GM23338 (cell line): ENCODE measurements around the gene DIP2B. TPM values are rescaled to one million over a fixed set of nuclear protein-coding genes. Genes with fewer than 3 reads are reported as not detected.

Source experiments
- ATAC-seq: fragments of 200-7000 bp; cut with Tn5 transposase; 3 replicates; pipeline ENCODE4 v1.9.1; 2020
- DNase-seq: peaks from one replicate; pipeline ENCODE4 v3.0.0-alpha.2; 2015; ENCODE audit warnings: low spot score
- H2AFZ ChIP-seq: fragments of 200-600 bp; sonication (generic); 2 replicates; pipeline ENCODE4 v1.8.0; 2016; ENCODE audit warnings: antibody characterized with exemption, mild to moderate bottlenecking, moderate library complexity
- H3F3A ChIP-seq: fragments of 200-600 bp; sonication (generic); replicated peaks from 2 replicates; pipeline ENCODE4 v1.8.0; 2017; ENCODE audit warnings: antibody characterized with exemption, mixed run types, low read depth
- H3K27ac ChIP-seq: fragments of 200-600 bp; sonication (generic); 2 replicates; pipeline ENCODE4 v1.6.1; 2016; ENCODE audit warnings: low read depth
- H3K27me3 ChIP-seq: fragments of 200-600 bp; sonication (generic); 2 replicates; pipeline ENCODE4 v1.8.0; 2016; ENCODE audit warnings: mild to moderate bottlenecking, mixed run types, moderate library complexity; ENCODE audit not compliant: insufficient read depth
- H3K36me3 ChIP-seq: fragments of 200-600 bp; sonication (generic); 2 replicates; pipeline ENCODE4 v1.8.0; 2016; ENCODE audit warnings: mild to moderate bottlenecking; ENCODE audit not compliant: insufficient read depth
- H3K4me1 ChIP-seq: fragments of 200-600 bp; sonication (generic); 2 replicates; pipeline ENCODE4 v1.8.0; 2016; ENCODE audit warnings: mild to moderate bottlenecking, moderate library complexity; ENCODE audit not compliant: insufficient read depth
- H3K4me2 ChIP-seq: fragments of 200-600 bp; sonication (generic); 2 replicates; pipeline ENCODE4 v1.7.1; 2017; ENCODE audit warnings: mixed run types
- H3K4me3 ChIP-seq: fragments of 200-600 bp; sonication (generic); 2 replicates; pipeline ENCODE4 v1.6.1; 2016; ENCODE audit warnings: mixed run types
- H3K79me2 ChIP-seq: fragments of 200-600 bp; sonication (generic); replicated peaks from 2 replicates; pipeline ENCODE4 v1.8.0; 2017; ENCODE audit warnings: mild to moderate bottlenecking; ENCODE audit not compliant: insufficient read depth
- H3K9me2 ChIP-seq: fragments of 200-600 bp; sonication (generic); 2 replicates; pipeline ENCODE4 v1.8.0; 2017; ENCODE audit not compliant: insufficient read depth
- H4K20me1 ChIP-seq: fragments of 200-600 bp; sonication (generic); replicated peaks from 2 replicates; pipeline ENCODE4 v1.8.0; 2017; ENCODE audit warnings: mild to moderate bottlenecking; ENCODE audit not compliant: insufficient read depth
- H3K27ac Mint-ChIP-seq: 2 replicates; pipeline ENCODE4 v1.8.0; 2020; ENCODE audit warnings: inconsistent platforms, mild to moderate bottlenecking, moderate library complexity, mixed read lengths
- H3K27me3 Mint-ChIP-seq: 3 replicates; pipeline ENCODE4 v1.8.0; 2022; ENCODE audit warnings: low read depth, mild to moderate bottlenecking, moderate library complexity, mixed read lengths, inconsistent platforms; ENCODE audit not compliant: insufficient read depth, poor library complexity
- H3K36me3 Mint-ChIP-seq: 3 replicates; pipeline ENCODE4 v1.8.0; 2021; ENCODE audit warnings: low read depth, mild to moderate bottlenecking, inconsistent platforms, moderate library complexity, mixed read lengths
- H3K4me1 Mint-ChIP-seq: 3 replicates; pipeline ENCODE4 v1.8.0; 2020; ENCODE audit warnings: mild to moderate bottlenecking, inconsistent platforms, mixed read lengths
- H3K4me3 Mint-ChIP-seq: 3 replicates; pipeline ENCODE4 v1.8.0; 2021; ENCODE audit warnings: moderate library complexity, mild to moderate bottlenecking, inconsistent platforms, mixed read lengths
- H3K9me3 Mint-ChIP-seq: 3 replicates; pipeline ENCODE4 v1.8.0; 2020; ENCODE audit warnings: moderate library complexity, mild to moderate bottlenecking, inconsistent platforms, mixed read lengths
- CREB1 ChIP-seq: fragments of 250-450 bp; sonication (Bioruptor Pico); IDR thresholded peaks from 2 replicates; pipeline ENCODE4 v1.5.0; 2020; ENCODE audit warnings: low read depth, mild to moderate bottlenecking, moderate library complexity
- CTCF ChIP-seq, 2 experiments: fragments of 200-600 bp in 1 of 2; sonication (generic) in 1 of 2; conservative IDR thresholded peaks; 2 replicates each; pipeline versions ENCODE4 v1.5.1 to v1.6.1; 2016 to 2017; ENCODE audit warnings: antibody characterized with exemption in 2 of 2, low read depth in 2 of 2, mild to moderate bottlenecking in 2 of 2, moderate library complexity in 1 of 2
- EZH2 ChIP-seq: fragments of 200-600 bp; sonication (generic); IDR thresholded peaks from one replicate; pipeline ENCODE4 v1.8.0; 2017; ENCODE audit warnings: antibody characterized with exemption, mild to moderate bottlenecking, low read depth; ENCODE audit not compliant: unreplicated experiment
- EZH2phosphoT487 ChIP-seq: fragments of 200-600 bp; sonication (generic); IDR thresholded peaks from one replicate; pipeline ENCODE4 v1.8.1; 2018; ENCODE audit warnings: antibody characterized with exemption; ENCODE audit not compliant: unreplicated experiment
- JUNB ChIP-seq: IDR thresholded peaks from one replicate; pipeline ENCODE4 v1.6.1; 2016; ENCODE audit warnings: antibody characterized with exemption; ENCODE audit not compliant: unreplicated experiment
- NANOG ChIP-seq: IDR thresholded peaks from 2 replicates; pipeline ENCODE4 v1.6.1; 2016; ENCODE audit warnings: antibody characterized with exemption, borderline replicate concordance
- POLR2AphosphoS5 ChIP-seq: IDR thresholded peaks from 2 replicates; pipeline ENCODE4 v1.6.1; 2016; ENCODE audit warnings: antibody characterized with exemption, low read depth
- REST ChIP-seq: IDR thresholded peaks from one replicate; pipeline ENCODE4 v1.6.1; 2018; ENCODE audit warnings: antibody characterized with exemption; ENCODE audit not compliant: unreplicated experiment
- STAT1 ChIP-seq: IDR thresholded peaks from one replicate; pipeline ENCODE4 v1.6.1; 2016; ENCODE audit warnings: antibody characterized with exemption; ENCODE audit not compliant: unreplicated experiment
- ZNF114 ChIP-seq: fragments of 250-450 bp; sonication (Bioruptor Pico); IDR thresholded peaks from 2 replicates; pipeline ENCODE4 v1.5.0; 2020; ENCODE audit warnings: mild to moderate bottlenecking, moderate library complexity
- ZNF331 ChIP-seq: fragments of 250-450 bp; sonication (Bioruptor Pico); IDR thresholded peaks from 2 replicates; pipeline ENCODE4 v1.5.0; 2020; ENCODE audit warnings: low read depth, mild to moderate bottlenecking, moderate library complexity
- ZNF462 ChIP-seq: fragments of 250-450 bp; sonication (Bioruptor Pico); IDR thresholded peaks from 2 replicates; pipeline ENCODE4 v1.5.0; 2020; ENCODE audit warnings: mild to moderate bottlenecking, moderate library complexity
- polyA plus RNA-seq: library from polyadenylated mRNA; unstranded; fragments of >200 nt; fragmentation: Nextera tagmentation; extraction: Ambion mirVana; gene quantifications from 2 replicates; pipeline ENCODE4 v1.2.1, GENCODE V29; 2016
- total RNA-seq: library from RNA; depleted of rRNA; stranded (reverse); fragments of >200 nt; shearing (Covaris generic); gene quantifications from 2 replicates; pipeline ENCODE4 v1.2.3, GENCODE V29; 2014
- TF ChIP-seq, protein P1 (sequence below): IDR thresholded peaks from 2 replicates; pipeline ENCODE4 v1.6.1; 2016; ENCODE audit warnings: antibody characterized with exemption

Gene DIP2B
- total and polyA plus RNA-seq, 2 experiments from 2014 or later, result 8.0 to 36.4 TPM

GRCh38 chr12:50614167-50614759 is 109.5 kb downstream of the DIP2B start:
- Histone ChIP-seq H3K79me2 (peaks cover 59% of the 10 kb centered on the region), H3K9me2 (no peaks in the 10 kb centered on the region), H3K36me3 (no peaks in the 10 kb centered on the region), H4K20me1 (no peaks in the 10 kb centered on the region), H2AFZ (no peak overlapping the region), H3F3A (no peaks in the 10 kb centered on the region), H3K4me3 (no peak overlapping the region), H3K4me2 (peak overlapping the region; percentile 27; the same call in 1 of the 2 replicates), H3K27me3 (no peaks in the 10 kb centered on the region), H3K4me1 (peaks cover 36% of the 10 kb centered on the region), H3K27ac (peak overlapping the region; percentile 88)
- Mint-ChIP-seq H3K4me3 (no peak overlapping the region), H3K36me3 (no peaks in the 10 kb centered on the region), H3K27ac (no peak overlapping the region), H3K9me3 (no peaks in the 10 kb centered on the region), H3K27me3 (no peaks in the 10 kb centered on the region), H3K4me1 (peaks cover 28% of the 10 kb centered on the region)
- TF ChIP-seq ZNF114 (CRISPR knock-in tag), result no peak
- TF ChIP-seq ZNF331 (CRISPR knock-in tag), result no peak
- no peak for TF ChIP-seq POLR2AphosphoS5
- TF ChIP-seq JUNB, result no peak
- no peak for TF ChIP-seq CTCF (conservative IDR thresholded peaks at IDR 0.05; ENCODE audit: low read depth in 2 of 2)
- TF ChIP-seq EZH2, result no peak
- TF ChIP-seq CREB1, result no peak
- no peak for TF ChIP-seq STAT1
- TF ChIP-seq REST, result no peak
- TF ChIP-seq NANOG, result no peak
- TF ChIP-seq, protein P1, sequence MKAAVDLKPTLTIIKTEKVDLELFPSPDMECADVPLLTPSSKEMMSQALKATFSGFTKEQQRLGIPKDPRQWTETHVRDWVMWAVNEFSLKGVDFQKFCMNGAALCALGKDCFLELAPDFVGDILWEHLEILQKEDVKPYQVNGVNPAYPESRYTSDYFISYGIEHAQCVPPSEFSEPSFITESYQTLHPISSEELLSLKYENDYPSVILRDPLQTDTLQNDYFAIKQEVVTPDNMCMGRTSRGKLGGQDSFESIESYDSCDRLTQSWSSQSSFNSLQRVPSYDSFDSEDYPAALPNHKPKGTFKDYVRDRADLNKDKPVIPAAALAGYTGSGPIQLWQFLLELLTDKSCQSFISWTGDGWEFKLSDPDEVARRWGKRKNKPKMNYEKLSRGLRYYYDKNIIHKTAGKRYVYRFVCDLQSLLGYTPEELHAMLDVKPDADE, result no peak
- no peak for TF ChIP-seq EZH2phosphoT487
- TF ChIP-seq ZNF462 (CRISPR knock-in tag), result no peak
- ATAC-seq (peak; percentile 75), DNase-seq (peak; percentile 74)
